ENCODE results near the gene TRAPPC2L. TPM values are rescaled to one million over a fixed set of nuclear protein-coding genes. Genes with fewer than 3 reads are reported as not detected.

TRAPPC2L gene
- total and polyA plus RNA-seq, 2 of the 13 experiments (the other 11 are each of a cell fraction or from before 2014, with no cell fraction given): 96.3 to 107 TPM

GRCh38 chr16:88857728-88858339 lies 907 bp downstream of the TRAPPC2L start (continued):
- TF ChIP-seq ZNF124 (CRISPR knock-in tag; IDR thresholded peaks at IDR 0.05): 0 out of 2 replicates have a peak, but pooled peaks have one; percentile 65
- no peak for TF ChIP-seq NR2F6 (IDR thresholded peaks at IDR 0.05)
- no peak for TF ChIP-seq NR2F6 (CRISPR knock-in tag; IDR thresholded peaks at IDR 0.05)
- no peak for TF ChIP-seq MAZ (IDR thresholded peaks at IDR 0.05; ENCODE audit: borderline replicate concordance, low read depth, low read length)
- no peak; the same call in 1 of the 2 replicates for TF ChIP-seq MAZ (CRISPR knock-in tag; IDR thresholded peaks at IDR 0.05; ENCODE audit: low read depth)
- peak; percentile 14; the same call in 1 of the 2 replicates for TF ChIP-seq MYC (CRISPR knock-in tag; IDR thresholded peaks at IDR 0.05; ENCODE audit: borderline replicate concordance)
- TF ChIP-seq ZBTB42 (CRISPR knock-in tag; IDR thresholded peaks at IDR 0.05): no peak
- no peak for TF ChIP-seq MTF2 (CRISPR knock-in tag; IDR thresholded peaks at IDR 0.05; ENCODE audit: borderline replicate concordance)
- TF ChIP-seq ZBTB33 (CRISPR knock-in tag; IDR thresholded peaks at IDR 0.05): peak; percentile 30; the same call in 1 of the 2 replicates
- no peak for TF ChIP-seq ZNF232 (CRISPR knock-in tag; IDR thresholded peaks at IDR 0.05; ENCODE audit: borderline replicate concordance)
- TF ChIP-seq ZNF362 (CRISPR knock-in tag; IDR thresholded peaks at IDR 0.05; ENCODE audit: borderline replicate concordance): no peak
- no peak for TF ChIP-seq MTF1 (CRISPR knock-in tag; IDR thresholded peaks at IDR 0.05)
- no peak for TF ChIP-seq TBX2 (CRISPR knock-in tag; IDR thresholded peaks at IDR 0.05; ENCODE audit: borderline replicate concordance)
- no peak for TF ChIP-seq TAF15 (IDR thresholded peaks at IDR 0.05; ENCODE audit: low read depth, low read length, poor library complexity, severe bottlenecking)
- TF ChIP-seq ZNF234 (CRISPR knock-in tag; conservative IDR thresholded peaks at IDR 0.05): no peak
- no peak for TF ChIP-seq ISX (CRISPR knock-in tag; conservative IDR thresholded peaks at IDR 0.05)
- no peak for TF ChIP-seq KDM1A (CRISPR knock-in tag; IDR thresholded peaks at IDR 0.05)
- no peak for TF ChIP-seq NFYC (CRISPR knock-in tag; IDR thresholded peaks at IDR 0.05)
- TF ChIP-seq JUN (CRISPR knock-in tag; IDR thresholded peaks at IDR 0.05): 0 out of 2 replicates have a peak, but pooled peaks have one; percentile 8
- no peak for TF ChIP-seq ZBTB21 (CRISPR knock-in tag; IDR thresholded peaks at IDR 0.05)
- no peak for TF ChIP-seq SSRP1 (CRISPR knock-in tag; IDR thresholded peaks at IDR 0.05)
- TF ChIP-seq MED8 (CRISPR knock-in tag; IDR thresholded peaks at IDR 0.05; ENCODE audit: insufficient replicate concordance): peak; percentile 8
- no peak for TF ChIP-seq ZNF180 (CRISPR knock-in tag; IDR thresholded peaks at IDR 0.05; ENCODE audit: borderline replicate concordance, low read depth)
- no peak for TF ChIP-seq RERE (CRISPR knock-in tag; IDR thresholded peaks at IDR 0.05; ENCODE audit: low read depth)

All from HepG2 (cell line).